Measurements from ENCODE around the gene PANK4. TPM values are rescaled to one million over a fixed set of nuclear protein-coding genes. Genes with fewer than 3 reads are reported as not detected.

The PANK4 gene
- total and polyA plus RNA-seq, 2 donors (not counting 3 experiments of a cell fraction or from before 2014, with no cell fraction given): 22.1 to 34.0 TPM

GRCh38 chr1:2480236-2480985 is 46.0 kb downstream of the PANK4 start:
- FAIRE-seq: no peak
- H3K27me3 ChIP-seq (ENCODE audit: control insufficient read depth in 2 of 2, insufficient read depth in 2 of 2, low read length in 2 of 2): no peaks in the 10 kb centered on the region
- H3K79me2 ChIP-seq (ENCODE audit: control insufficient read depth, insufficient read depth, low read length): no peaks in the 10 kb centered on the region
- no peaks in the 10 kb centered on the region for H3K4me1 ChIP-seq (ENCODE audit: control insufficient read depth, extremely low read depth, insufficient read depth, low read length)
- no peak overlapping the region for H3K27ac ChIP-seq (ENCODE audit: insufficient read depth, low read depth, low read length)
- H2AFZ ChIP-seq (ENCODE audit: low read depth, low read length): no peak overlapping the region
- H4K20me1 ChIP-seq (replicated peaks; ENCODE audit: control insufficient read depth, extremely low read depth, insufficient read depth, low read length): no peaks in the 10 kb centered on the region
- no peak overlapping the region for H3K4me2 ChIP-seq (ENCODE audit: insufficient read depth, low read length)
- POLR2A ChIA-PET: no interaction called here
- BruUV-seq (replicated peaks): no TSS peak
- TF ChIP-seq CTCF (IDR thresholded peaks at IDR 0.05; ENCODE audit: extremely low read depth in 1 of 2, insufficient read depth in 1 of 2, low read depth in 1 of 2, low read length in 2 of 2): no peak
- TF ChIP-seq, protein P1, sequence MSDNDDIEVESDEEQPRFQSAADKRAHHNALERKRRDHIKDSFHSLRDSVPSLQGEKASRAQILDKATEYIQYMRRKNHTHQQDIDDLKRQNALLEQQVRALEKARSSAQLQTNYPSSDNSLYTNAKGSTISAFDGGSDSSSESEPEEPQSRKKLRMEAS (IDR thresholded peaks at IDR 0.05; ENCODE audit: insufficient read depth, insufficient read length): no peak
- no peak for TF ChIP-seq POLR2A (IDR thresholded peaks at IDR 0.05; ENCODE audit: low read depth, low read length)
- TF ChIP-seq POLR2AphosphoS5 (IDR thresholded peaks at IDR 0.05; ENCODE audit: insufficient read depth, low read depth, low read length): no peak
- no peak for TF ChIP-seq GATA2 (IDR thresholded peaks at IDR 0.05; ENCODE audit: insufficient read depth, insufficient read length, low read depth, low read length)
- TF ChIP-seq EZH2 (IDR thresholded peaks at IDR 0.05; ENCODE audit: borderline replicate concordance, low read depth, low read length, severe bottlenecking): no peak
- TF ChIP-seq MYC (IDR thresholded peaks at IDR 0.05; ENCODE audit: low read depth, low read length): no peak
- TF ChIP-seq FOS (IDR thresholded peaks at IDR 0.05; ENCODE audit: borderline replicate concordance, insufficient read depth, low read length): no peak
- no peak for TF ChIP-seq JUN (IDR thresholded peaks at IDR 0.05; ENCODE audit: borderline replicate concordance, insufficient read depth, insufficient read length, low read depth)
- intact Hi-C loops (cut with micrococcal nuclease): no loop called here
- no peak for DNase-seq (ENCODE audit: low read depth, low spot score)
- no peaks in the 10 kb centered on the region for H3K36me3 ChIP-seq (ENCODE audit: control insufficient read depth in 2 of 2, extremely low read depth in 1 of 2, insufficient read depth in 2 of 2, low read length in 2 of 2)
- no peaks in the 10 kb centered on the region for H3K9me3 ChIP-seq (replicated peaks; ENCODE audit: control insufficient read depth, insufficient read depth, low read length)
- no peak overlapping the region for H3K4me3 ChIP-seq (replicated peaks in 1 of 3; ENCODE audit: insufficient read depth in 1 of 3, low read depth in 1 of 3, low read length in 3 of 3)
- no peaks in the 10 kb centered on the region for H3K9me1 ChIP-seq (replicated peaks; ENCODE audit: control insufficient read depth, extremely low read depth, insufficient read depth, low read length)
- CTCF ChIA-PET: no interaction called here
- dilution Hi-C loops (cut with MboI; ENCODE audit: extremely low pct_ligation_motif_present, low sequenced_read_pairs): no loop called here
- no peak overlapping the region for H3K9ac ChIP-seq (replicated peaks; ENCODE audit: extremely low read depth, insufficient read depth, low read length)

Data from endothelial cell of umbilical vein (primary cell).